GM23338 (cell line): Measurements from ENCODE around the gene CPXM1. TPM values are rescaled to one million over a fixed set of nuclear protein-coding genes. Genes with fewer than 3 reads are reported as not detected.

Experiments used
- ATAC-seq: fragments of 200-7000 bp; cut with Tn5 transposase; 3 replicates; pipeline ENCODE4 v1.9.1; 2020
- DNase-seq: peaks from one replicate; pipeline ENCODE4 v3.0.0-alpha.2; 2015; ENCODE audit warnings: low spot score
- H2AFZ ChIP-seq: fragments of 200-600 bp; sonication (generic); 2 replicates; pipeline ENCODE4 v1.8.0; 2016; ENCODE audit warnings: antibody characterized with exemption, mild to moderate bottlenecking, moderate library complexity
- H3F3A ChIP-seq: fragments of 200-600 bp; sonication (generic); replicated peaks from 2 replicates; pipeline ENCODE4 v1.8.0; 2017; ENCODE audit warnings: antibody characterized with exemption, mixed run types, low read depth
- H3K27ac ChIP-seq: fragments of 200-600 bp; sonication (generic); 2 replicates; pipeline ENCODE4 v1.6.1; 2016; ENCODE audit warnings: low read depth
- H3K27me3 ChIP-seq: fragments of 200-600 bp; sonication (generic); 2 replicates; pipeline ENCODE4 v1.8.0; 2016; ENCODE audit warnings: mild to moderate bottlenecking, mixed run types, moderate library complexity; ENCODE audit not compliant: insufficient read depth
- H3K36me3 ChIP-seq: fragments of 200-600 bp; sonication (generic); 2 replicates; pipeline ENCODE4 v1.8.0; 2016; ENCODE audit warnings: mild to moderate bottlenecking; ENCODE audit not compliant: insufficient read depth
- H3K4me1 ChIP-seq: fragments of 200-600 bp; sonication (generic); 2 replicates; pipeline ENCODE4 v1.8.0; 2016; ENCODE audit warnings: mild to moderate bottlenecking, moderate library complexity; ENCODE audit not compliant: insufficient read depth
- H3K4me2 ChIP-seq: fragments of 200-600 bp; sonication (generic); 2 replicates; pipeline ENCODE4 v1.7.1; 2017; ENCODE audit warnings: mixed run types
- H3K4me3 ChIP-seq: fragments of 200-600 bp; sonication (generic); 2 replicates; pipeline ENCODE4 v1.6.1; 2016; ENCODE audit warnings: mixed run types
- H3K79me2 ChIP-seq: fragments of 200-600 bp; sonication (generic); replicated peaks from 2 replicates; pipeline ENCODE4 v1.8.0; 2017; ENCODE audit warnings: mild to moderate bottlenecking; ENCODE audit not compliant: insufficient read depth
- H3K9me2 ChIP-seq: fragments of 200-600 bp; sonication (generic); 2 replicates; pipeline ENCODE4 v1.8.0; 2017; ENCODE audit not compliant: insufficient read depth
- H4K20me1 ChIP-seq: fragments of 200-600 bp; sonication (generic); replicated peaks from 2 replicates; pipeline ENCODE4 v1.8.0; 2017; ENCODE audit warnings: mild to moderate bottlenecking; ENCODE audit not compliant: insufficient read depth
- H3K27ac Mint-ChIP-seq: 2 replicates; pipeline ENCODE4 v1.8.0; 2020; ENCODE audit warnings: inconsistent platforms, mild to moderate bottlenecking, moderate library complexity, mixed read lengths
- H3K27me3 Mint-ChIP-seq: 3 replicates; pipeline ENCODE4 v1.8.0; 2022; ENCODE audit warnings: low read depth, mild to moderate bottlenecking, moderate library complexity, mixed read lengths, inconsistent platforms; ENCODE audit not compliant: insufficient read depth, poor library complexity
- H3K36me3 Mint-ChIP-seq: 3 replicates; pipeline ENCODE4 v1.8.0; 2021; ENCODE audit warnings: low read depth, mild to moderate bottlenecking, inconsistent platforms, moderate library complexity, mixed read lengths
- H3K4me1 Mint-ChIP-seq: 3 replicates; pipeline ENCODE4 v1.8.0; 2020; ENCODE audit warnings: mild to moderate bottlenecking, inconsistent platforms, mixed read lengths
- H3K4me3 Mint-ChIP-seq: 3 replicates; pipeline ENCODE4 v1.8.0; 2021; ENCODE audit warnings: moderate library complexity, mild to moderate bottlenecking, inconsistent platforms, mixed read lengths
- H3K9me3 Mint-ChIP-seq: 3 replicates; pipeline ENCODE4 v1.8.0; 2020; ENCODE audit warnings: moderate library complexity, mild to moderate bottlenecking, inconsistent platforms, mixed read lengths
- CREB1 ChIP-seq: fragments of 250-450 bp; sonication (Bioruptor Pico); IDR thresholded peaks from 2 replicates; pipeline ENCODE4 v1.5.0; 2020; ENCODE audit warnings: low read depth, mild to moderate bottlenecking, moderate library complexity
- EZH2 ChIP-seq: fragments of 200-600 bp; sonication (generic); IDR thresholded peaks from one replicate; pipeline ENCODE4 v1.8.0; 2017; ENCODE audit warnings: antibody characterized with exemption, mild to moderate bottlenecking, low read depth; ENCODE audit not compliant: unreplicated experiment
- EZH2phosphoT487 ChIP-seq: fragments of 200-600 bp; sonication (generic); IDR thresholded peaks from one replicate; pipeline ENCODE4 v1.8.1; 2018; ENCODE audit warnings: antibody characterized with exemption; ENCODE audit not compliant: unreplicated experiment
- NANOG ChIP-seq: IDR thresholded peaks from 2 replicates; pipeline ENCODE4 v1.6.1; 2016; ENCODE audit warnings: antibody characterized with exemption, borderline replicate concordance
- REST ChIP-seq: IDR thresholded peaks from one replicate; pipeline ENCODE4 v1.6.1; 2018; ENCODE audit warnings: antibody characterized with exemption; ENCODE audit not compliant: unreplicated experiment
- STAT1 ChIP-seq: IDR thresholded peaks from one replicate; pipeline ENCODE4 v1.6.1; 2016; ENCODE audit warnings: antibody characterized with exemption; ENCODE audit not compliant: unreplicated experiment
- polyA plus RNA-seq: library from polyadenylated mRNA; unstranded; fragments of >200 nt; fragmentation: Nextera tagmentation; extraction: Ambion mirVana; gene quantifications from 2 replicates; pipeline ENCODE4 v1.2.1, GENCODE V29; 2016
- total RNA-seq: library from RNA; depleted of rRNA; stranded (reverse); fragments of >200 nt; shearing (Covaris generic); gene quantifications from 2 replicates; pipeline ENCODE4 v1.2.3, GENCODE V29; 2014
- TF ChIP-seq, protein P1 (sequence below): fragments of 250-450 bp; sonication (Bioruptor Pico); IDR thresholded peaks from 2 replicates; pipeline ENCODE4 v1.5.0; 2020; ENCODE audit warnings: mild to moderate bottlenecking, moderate library complexity

The CPXM1 gene
- total and polyA plus RNA-seq, 2 experiments from 2014 or later = 17.0 to 29.3 TPM

- TF ChIP-seq, protein P1, sequence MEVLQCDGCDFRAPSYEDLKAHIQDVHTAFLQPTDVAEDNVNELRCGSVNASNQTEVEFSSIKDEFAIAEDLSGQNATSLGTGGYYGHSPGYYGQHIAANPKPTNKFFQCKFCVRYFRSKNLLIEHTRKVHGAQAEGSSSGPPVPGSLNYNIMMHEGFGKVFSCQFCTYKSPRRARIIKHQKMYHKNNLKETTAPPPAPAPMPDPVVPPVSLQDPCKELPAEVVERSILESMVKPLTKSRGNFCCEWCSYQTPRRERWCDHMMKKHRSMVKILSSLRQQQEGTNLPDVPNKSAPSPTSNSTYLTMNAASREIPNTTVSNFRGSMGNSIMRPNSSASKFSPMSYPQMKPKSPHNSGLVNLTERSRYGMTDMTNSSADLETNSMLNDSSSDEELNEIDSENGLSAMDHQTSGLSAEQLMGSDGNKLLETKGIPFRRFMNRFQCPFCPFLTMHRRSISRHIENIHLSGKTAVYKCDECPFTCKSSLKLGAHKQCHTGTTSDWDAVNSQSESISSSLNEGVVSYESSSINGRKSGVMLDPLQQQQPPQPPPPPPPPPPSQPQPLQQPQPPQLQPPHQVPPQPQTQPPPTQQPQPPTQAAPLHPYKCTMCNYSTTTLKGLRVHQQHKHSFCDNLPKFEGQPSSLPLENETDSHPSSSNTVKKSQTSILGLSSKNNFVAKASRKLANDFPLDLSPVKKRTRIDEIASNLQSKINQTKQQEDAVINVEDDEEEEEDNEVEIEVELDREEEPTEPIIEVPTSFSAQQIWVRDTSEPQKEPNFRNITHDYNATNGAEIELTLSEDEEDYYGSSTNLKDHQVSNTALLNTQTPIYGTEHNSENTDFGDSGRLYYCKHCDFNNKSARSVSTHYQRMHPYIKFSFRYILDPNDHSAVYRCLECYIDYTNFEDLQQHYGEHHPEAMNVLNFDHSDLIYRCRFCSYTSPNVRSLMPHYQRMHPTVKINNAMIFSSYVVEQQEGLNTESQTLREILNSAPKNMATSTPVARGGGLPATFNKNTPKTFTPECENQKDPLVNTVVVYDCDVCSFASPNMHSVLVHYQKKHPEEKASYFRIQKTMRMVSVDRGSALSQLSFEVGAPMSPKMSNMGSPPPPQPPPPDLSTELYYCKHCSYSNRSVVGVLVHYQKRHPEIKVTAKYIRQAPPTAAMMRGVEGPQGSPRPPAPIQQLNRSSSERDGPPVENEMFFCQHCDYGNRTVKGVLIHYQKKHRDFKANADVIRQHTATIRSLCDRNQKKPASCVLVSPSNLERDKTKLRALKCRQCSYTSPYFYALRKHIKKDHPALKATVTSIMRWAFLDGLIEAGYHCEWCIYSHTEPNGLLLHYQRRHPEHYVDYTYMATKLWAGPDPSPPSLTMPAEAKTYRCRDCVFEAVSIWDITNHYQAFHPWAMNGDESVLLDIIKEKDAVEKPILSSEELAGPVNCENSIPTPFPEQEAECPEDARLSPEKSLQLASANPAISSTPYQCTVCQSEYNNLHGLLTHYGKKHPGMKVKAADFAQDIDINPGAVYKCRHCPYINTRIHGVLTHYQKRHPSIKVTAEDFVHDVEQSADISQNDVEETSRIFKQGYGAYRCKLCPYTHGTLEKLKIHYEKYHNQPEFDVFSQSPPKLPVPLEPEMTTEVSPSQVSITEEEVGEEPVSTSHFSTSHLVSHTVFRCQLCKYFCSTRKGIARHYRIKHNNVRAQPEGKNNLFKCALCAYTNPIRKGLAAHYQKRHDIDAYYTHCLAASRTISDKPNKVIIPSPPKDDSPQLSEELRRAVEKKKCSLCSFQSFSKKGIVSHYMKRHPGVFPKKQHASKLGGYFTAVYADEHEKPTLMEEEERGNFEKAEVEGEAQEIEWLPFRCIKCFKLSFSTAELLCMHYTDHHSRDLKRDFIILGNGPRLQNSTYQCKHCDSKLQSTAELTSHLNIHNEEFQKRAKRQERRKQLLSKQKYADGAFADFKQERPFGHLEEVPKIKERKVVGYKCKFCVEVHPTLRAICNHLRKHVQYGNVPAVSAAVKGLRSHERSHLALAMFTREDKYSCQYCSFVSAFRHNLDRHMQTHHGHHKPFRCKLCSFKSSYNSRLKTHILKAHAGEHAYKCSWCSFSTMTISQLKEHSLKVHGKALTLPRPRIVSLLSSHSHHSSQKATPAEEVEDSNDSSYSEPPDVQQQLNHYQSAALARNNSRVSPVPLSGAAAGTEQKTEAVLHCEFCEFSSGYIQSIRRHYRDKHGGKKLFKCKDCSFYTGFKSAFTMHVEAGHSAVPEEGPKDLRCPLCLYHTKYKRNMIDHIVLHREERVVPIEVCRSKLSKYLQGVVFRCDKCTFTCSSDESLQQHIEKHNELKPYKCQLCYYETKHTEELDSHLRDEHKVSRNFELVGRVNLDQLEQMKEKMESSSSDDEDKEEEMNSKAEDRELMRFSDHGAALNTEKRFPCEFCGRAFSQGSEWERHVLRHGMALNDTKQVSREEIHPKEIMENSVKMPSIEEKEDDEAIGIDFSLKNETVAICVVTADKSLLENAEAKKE (CRISPR knock-in tag) = no peak
- no peak for TF ChIP-seq NANOG
- no peak for TF ChIP-seq CREB1 (CRISPR knock-in tag)
- no peak for TF ChIP-seq EZH2
Observed at GRCh38 chr20:2778602-2779321, 21.7 kb downstream of the CPXM1 start (continued).

GRCh38 chr20:2775139-2775538 lies 25.3 kb downstream of the CPXM1 start:
- 0 out of 3 replicates have a peak, but pooled peaks cover 3% of the 10 kb centered on the region for H3K9me3 Mint-ChIP-seq
- peak overlapping the region; percentile 43; the same call in 1 of the 2 replicates for H2AFZ ChIP-seq
- H4K20me1 ChIP-seq = no peaks in the 10 kb centered on the region
- H3K4me3 ChIP-seq = no peak overlapping the region
- H3K36me3 ChIP-seq = no peaks in the 10 kb centered on the region
- H3K4me1 ChIP-seq = no peaks in the 10 kb centered on the region; the same call in 1 of the 2 replicates
- H3K27ac ChIP-seq = no peak overlapping the region
- no peaks in the 10 kb centered on the region for H3K36me3 Mint-ChIP-seq
- no peaks in the 10 kb centered on the region for H3K9me2 ChIP-seq
- H3K4me1 Mint-ChIP-seq = no peaks in the 10 kb centered on the region
- no peaks in the 10 kb centered on the region for H3F3A ChIP-seq
- H3K4me2 ChIP-seq = no peak overlapping the region
- ATAC-seq (no peak), DNase-seq (no peak)
- no peak overlapping the region for H3K4me3 Mint-ChIP-seq
- H3K79me2 ChIP-seq = no peaks in the 10 kb centered on the region
- H3K27me3 Mint-ChIP-seq = peaks cover 9% of the 10 kb centered on the region
- H3K27ac Mint-ChIP-seq = no peak overlapping the region
- no peaks in the 10 kb centered on the region for H3K27me3 ChIP-seq
- TF ChIP-seq STAT1 (no peak), REST (no peak), EZH2phosphoT487 (no peak)
